H4 (cell line): ENCODE data around the gene SLC16A14. TPM values are rescaled to one million over a fixed set of nuclear protein-coding genes. Genes with fewer than 3 reads are reported as not detected.
"Not testable (repeated sequence)": the region's sequence is repeated elsewhere in the genome, so short reads cannot be mapped to it uniquely, and the experiment has no call there.

Source experiments
- DNase-seq: peaks from one replicate; pipeline ENCODE4 v3.0.0-alpha.2; 2015; ENCODE audit warnings: low spot score
- total RNA-seq: library from RNA; depleted of rRNA; stranded (reverse); fragments of >200 nt; shearing (Covaris generic); gene quantifications from 2 replicates; pipeline ENCODE4 v1.2.3, GENCODE V29; 2014; rRNA removed

SLC16A14 gene, protein sequence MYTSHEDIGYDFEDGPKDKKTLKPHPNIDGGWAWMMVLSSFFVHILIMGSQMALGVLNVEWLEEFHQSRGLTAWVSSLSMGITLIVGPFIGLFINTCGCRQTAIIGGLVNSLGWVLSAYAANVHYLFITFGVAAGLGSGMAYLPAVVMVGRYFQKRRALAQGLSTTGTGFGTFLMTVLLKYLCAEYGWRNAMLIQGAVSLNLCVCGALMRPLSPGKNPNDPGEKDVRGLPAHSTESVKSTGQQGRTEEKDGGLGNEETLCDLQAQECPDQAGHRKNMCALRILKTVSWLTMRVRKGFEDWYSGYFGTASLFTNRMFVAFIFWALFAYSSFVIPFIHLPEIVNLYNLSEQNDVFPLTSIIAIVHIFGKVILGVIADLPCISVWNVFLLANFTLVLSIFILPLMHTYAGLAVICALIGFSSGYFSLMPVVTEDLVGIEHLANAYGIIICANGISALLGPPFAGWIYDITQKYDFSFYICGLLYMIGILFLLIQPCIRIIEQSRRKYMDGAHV
- total RNA-seq = 0.82 and 2.5 TPM in 2 replicates

DNA sequence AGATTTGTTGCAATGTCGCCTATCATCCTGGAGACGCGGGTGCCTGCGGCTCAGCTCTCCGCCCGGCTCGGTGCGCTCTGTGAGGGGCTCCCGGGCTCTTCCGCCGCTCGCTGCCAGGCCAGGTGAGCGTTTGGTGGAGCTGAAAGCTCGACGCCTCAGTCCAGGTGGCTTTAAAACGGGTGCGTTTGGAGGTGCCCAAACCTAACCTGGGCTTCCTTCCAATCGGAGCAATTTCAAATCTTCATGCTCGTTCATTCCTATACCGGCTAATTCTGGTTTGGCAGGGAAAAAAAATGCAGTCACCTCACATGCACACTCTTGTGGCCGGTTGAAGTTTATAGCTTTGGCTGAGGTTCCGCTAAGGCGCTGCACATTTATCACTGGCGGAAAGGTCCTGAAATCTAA, at the start of gene SLC16A14:
SLC16A14 (minus strand) TSS at position 274 of the 405 bp plus-strand sequence. CDS start 9,572 bp downstream, outside the sequence.
- DNase-seq = peak; percentile 25

DNA sequence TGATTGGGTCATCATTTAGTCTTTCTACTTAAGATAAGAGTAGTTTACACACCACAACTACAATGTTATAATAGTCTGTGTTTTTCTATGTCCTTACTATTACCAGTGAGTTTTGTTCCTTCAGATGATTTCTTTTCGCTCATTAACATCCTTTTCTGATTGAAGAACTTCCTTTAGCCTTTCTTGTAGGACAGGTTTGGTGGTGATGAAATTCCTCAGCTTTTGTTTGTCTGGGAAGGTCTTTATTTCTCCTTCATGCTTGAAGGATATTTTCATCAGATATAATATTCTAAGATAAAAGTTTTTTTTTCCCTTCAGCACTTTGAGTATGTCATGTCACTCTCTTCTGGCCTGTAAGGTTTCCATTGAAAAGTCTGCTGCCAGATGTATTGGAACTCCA, 38.0 kb upstream of the SLC16A14 start:
- DNase-seq = no peak

DNA sequence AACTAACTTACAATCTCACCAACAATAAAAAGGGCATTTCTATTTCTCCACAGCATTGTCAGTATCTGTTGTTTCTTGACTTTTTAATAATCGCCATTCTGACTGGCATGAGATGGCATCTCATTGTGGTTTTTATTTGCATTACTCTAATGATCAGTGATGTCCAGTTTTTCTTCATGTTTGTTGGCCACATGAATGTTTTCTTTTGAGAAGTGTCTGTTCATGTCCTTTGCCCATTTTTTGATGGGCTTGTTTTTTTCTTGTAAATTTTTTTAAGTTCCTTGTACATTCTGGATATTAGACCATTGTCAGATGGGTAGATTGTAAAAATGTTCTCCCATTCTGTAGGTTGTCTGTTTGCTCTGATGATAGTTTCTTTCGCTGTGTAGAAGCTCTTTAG, 33.2 kb upstream of the SLC16A14 start:
- not testable (repeated sequence) for DNase-seq

DNA sequence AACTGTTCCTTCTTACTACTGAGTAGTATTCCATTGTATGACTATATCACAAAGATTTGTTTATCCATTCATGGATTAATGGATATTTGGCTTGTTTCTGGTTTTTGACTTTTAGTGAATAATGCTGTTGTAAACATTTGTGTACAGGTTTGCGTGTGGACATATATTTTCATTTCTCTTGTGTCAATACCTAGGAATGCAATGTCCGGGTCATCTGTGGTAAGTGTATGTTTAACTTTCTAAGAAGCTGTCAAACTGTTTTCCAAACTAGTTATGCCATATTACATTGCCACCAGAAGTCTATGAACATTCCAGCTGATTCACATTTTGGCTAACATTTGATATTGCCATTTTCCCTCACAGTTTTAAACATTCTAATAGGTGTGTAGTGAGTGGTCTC, 29.1 kb upstream of the SLC16A14 start:
- DNase-seq = no peak

DNA sequence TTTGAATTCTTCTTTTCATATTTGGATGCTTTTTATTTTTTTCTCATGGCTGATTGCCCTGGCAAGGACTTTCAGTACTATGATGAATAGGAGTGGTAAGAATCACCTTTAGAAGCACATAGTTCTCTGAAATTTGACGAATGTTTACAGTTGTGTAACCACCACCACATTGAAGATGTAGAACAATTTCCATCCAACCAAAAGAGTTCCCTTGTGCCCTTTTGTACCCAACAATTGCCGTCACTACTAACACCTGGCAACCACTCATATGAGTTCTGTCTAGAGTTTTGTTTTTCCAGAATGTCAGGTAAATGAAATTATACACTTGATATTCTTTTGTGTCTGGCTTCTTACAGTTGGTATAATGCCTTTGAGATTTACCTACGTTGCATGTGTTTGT, 28.7 kb upstream of the SLC16A14 start:
- no peak for DNase-seq

DNA sequence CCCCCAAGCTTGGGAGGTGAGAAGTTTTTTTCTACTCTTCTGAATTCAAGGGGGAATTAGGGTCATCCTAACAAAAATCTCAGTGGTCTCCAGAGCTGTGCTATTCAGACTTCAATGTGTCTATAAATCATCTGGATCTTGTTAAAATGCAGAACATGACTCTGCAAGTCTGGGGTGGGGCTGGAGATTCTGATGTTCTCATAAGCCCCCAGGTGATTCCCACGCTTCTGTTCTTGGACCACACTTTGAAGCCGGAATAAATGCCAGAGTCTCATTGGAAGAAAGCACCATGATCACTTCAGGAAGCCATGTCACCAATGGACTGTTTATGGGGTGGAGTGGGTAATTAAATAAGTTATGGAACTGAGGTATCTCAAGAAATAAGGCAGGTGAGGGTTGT, 22.2 kb upstream of the SLC16A14 start:
- no peak for DNase-seq

DNA sequence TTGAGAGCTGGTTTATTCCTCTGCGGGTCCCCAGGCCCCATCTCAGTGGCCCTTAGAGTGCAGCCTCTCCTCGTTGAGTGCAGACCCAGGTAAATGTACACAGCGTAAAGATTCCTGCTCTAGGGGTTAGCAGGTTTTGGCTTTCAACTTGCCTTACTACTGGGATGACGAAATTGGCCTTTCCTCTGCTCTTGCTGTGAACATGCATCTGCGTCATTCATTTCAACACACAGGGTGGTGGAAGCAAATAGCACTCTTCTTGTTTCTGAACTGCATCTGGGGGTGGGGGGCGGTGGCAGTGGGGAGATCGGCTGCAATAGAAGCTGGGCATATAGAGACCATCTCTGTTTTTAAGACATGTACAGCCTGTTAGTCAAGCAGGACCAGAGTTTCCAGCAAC, 16.5 kb upstream of the SLC16A14 start:
- no peak for DNase-seq

DNA sequence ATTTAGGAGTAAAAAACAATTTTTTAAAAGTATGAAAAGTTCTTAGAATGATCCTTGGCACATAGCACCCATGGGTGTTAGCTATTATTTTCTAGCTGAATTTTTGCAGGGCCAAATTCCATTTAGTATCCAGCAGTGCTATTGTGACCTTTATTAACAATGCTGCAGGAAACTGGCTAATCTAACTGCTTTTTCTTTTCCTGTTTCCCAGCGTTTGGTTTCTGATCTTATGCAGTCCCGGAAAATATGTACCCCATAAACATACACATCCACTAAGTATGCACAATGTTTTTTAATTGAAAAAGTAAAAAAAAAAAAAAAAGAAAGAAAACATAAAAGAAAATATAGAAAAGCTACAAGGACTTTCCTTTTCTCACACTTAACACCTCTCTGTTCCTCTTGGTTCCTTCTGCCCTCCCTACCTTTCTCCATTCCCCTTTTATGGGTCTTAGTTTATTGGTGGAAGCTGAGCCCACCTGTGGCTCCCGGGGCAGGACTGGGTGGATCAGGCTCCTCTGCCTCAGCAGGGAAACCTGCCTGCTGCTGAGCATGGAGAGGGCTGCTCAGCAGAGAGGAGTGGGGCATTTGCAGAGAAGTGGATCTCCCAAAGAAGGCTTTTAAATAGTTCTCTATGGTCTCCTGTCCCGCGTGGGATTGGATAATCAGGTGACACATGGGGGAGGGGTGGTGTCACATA, 9.3 kb upstream of the SLC16A14 start:
- DNase-seq = no peak

DNA sequence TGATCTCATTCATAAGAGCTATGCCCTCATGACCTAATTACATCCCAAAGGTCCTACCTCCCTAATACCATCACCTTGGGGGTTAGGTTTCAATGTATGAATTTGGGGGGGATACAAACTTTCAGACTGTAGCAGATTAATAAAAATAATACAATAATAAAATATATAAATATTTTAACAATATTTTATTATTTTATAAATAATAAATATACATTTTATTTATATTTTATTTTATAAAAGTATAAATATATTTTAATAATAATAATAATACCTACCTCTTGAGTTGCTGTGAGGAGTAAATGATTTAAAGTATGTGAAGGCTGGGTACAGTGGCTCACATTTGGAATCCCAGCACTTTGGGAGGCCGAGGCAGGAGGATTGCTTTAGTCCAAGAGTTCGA, 8.1 kb upstream of the SLC16A14 start:
- no peak for DNase-seq

DNA sequence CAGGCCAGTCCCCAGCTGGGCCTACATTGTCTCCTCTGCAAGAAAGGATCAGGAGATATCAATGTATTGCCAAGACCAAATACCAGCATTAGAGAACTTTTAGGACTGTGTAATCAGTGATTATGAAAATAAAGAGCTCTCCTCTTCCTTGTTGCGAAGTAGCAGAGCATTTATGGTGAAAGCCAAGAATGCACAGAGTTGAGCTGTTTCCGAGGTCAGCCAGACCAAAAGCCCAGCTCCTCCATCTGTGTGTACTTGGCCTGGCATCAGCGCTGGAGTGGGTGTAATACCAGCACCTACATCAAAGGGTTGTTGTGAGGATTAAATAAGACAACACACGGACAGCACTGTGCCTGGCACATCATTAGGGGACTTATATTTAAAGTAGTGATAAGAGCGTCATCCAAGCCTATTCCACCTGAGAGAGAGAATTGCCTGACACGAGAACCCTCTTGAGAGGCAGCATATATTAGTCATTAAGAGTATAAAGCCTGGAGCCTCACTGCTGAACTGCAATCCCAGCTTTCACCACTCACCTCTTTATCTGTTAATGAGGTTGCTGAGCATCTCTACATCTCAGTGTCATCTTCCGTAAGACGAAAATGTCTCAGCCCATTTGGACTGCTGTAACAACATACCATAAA, 7.4 kb upstream of the SLC16A14 start:
- DNase-seq = no peak

DNA sequence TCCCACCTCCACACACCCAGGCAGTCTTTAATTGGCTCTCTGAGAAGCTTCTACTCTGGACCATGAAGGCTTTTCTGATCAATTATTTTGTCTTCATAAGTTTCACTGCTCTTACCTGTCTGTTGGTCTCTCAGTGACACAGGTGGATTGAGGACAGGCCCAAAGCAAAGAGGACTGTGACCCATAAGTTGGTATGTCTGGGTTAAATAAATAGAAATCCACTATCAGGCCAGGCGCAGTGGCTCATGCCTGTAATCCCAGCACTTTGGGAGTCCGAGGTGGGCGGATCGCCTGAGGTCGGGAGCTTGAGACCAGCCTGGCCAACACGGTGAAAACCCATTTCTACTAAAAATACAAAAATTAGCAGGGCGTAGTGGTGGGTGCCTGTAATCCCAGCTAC, 2.7 kb upstream of the SLC16A14 start:
- no peak for DNase-seq

DNA sequence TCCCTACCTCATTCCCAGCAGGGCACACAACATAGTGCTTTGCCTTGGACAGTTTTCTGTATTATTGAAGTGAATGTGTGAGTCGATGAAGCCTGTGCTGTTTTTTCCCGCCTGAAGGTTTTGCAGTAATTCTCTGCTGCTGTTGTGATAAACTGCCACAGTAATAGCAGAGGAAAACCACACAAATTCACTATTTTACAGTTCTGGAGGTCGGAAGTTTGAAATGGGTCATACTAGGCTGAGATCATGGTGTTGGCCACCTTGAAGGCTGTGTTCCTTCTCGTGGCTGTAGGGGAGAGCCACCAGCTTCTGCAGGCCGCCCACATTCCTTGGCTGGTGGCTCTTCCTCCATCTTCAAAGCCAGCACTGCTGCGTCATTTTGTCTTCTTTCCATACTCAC, 678 bp upstream of the SLC16A14 start:
- no peak for DNase-seq

DNA sequence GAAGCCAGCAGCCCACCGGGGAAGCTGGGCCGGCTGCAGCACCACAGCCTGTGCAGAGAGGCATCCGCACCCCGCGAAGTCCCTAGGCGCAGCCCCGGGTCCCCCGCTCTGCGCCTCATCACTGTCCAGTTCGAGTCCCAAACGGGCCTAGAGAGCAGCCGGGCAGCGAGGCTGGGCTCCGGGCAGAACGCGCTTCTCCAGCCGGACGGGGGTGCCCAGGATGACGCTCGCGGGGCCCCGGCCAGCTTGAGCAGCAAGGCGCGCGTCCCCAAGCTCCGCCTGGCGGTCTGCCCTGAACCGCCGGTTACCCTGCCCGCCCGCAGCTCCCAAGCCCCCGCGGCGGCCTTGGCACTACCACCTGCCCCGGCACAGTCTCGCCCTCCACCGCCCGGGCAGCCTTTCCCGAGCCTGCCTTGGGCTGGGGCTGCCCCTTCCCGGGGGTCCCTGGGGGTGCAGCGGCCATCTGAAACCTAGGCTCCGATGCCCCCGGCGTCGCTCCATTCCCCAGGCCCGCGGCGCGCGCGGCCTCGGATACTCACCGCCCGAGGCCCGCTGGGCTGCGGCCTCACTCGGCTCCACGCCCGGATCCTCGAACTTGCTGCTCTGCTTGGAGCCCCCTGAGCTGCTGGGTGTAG, 591 bp downstream of the SLC16A14 start:
- no peak for DNase-seq

DNA sequence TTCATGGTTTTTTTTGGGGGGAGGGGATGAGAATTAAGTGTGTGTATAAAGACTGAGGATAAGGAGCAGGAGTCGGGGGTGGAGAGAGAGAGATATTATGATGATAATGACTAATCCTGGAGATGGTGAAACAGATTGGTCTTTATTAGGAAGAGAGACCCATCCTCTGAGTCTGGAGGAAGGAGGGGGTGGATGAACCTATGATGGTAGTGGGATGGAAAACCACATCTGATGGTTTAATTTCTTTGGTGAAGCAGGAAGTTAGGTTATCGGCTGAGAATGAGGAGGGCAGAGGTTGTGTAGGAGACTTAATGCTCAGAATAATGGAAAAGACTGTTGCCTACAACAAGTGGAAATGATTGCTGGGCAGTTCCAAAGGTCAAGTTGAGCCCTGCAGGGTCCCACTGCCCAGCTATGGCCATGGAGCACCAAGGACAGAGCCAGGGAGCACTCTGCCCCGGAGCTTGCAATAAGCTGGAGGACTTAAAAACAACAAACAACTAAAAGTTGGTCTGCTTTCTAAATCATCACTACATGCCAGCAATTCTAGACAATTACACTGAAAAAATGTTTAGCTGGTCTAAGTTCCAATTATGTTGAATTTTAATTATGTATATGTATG, 7.9 kb downstream of the SLC16A14 start:
- DNase-seq = no peak

DNA sequence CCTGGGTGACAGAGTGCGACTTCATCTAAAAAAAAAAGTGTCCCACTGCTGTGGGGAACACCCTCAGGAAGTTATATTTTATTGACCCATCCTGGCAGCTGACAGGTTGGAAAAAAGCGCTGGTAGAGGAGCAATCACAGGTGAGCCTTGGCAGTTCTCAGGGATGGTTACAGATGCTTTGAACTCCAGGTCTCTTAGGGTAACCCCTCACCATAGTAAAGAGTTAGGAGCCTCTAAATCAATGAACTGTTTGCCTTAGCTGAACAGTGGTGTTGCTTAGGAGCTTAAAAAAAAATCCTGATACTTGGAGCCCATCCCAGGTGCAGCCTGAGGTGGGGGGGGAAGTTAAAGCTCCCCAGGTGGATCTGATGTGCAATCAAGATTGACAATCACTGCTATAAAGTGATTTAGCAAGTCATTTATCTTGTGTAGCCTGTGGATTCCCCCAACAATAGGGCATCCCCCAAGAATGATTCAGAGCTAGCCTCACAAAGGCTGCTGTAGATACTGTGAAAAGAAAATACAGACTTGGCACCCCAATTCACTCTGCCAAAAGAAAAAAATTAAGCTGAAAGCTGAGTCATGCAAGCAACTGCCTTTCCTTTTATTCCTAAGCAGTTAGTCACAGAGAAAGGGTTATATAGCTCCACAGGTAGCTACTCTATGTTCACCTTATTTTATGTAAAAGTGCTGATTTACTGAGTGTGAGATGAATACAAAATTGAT, 14.8 kb downstream of the SLC16A14 start:
- peak; percentile 14 for DNase-seq

DNA sequence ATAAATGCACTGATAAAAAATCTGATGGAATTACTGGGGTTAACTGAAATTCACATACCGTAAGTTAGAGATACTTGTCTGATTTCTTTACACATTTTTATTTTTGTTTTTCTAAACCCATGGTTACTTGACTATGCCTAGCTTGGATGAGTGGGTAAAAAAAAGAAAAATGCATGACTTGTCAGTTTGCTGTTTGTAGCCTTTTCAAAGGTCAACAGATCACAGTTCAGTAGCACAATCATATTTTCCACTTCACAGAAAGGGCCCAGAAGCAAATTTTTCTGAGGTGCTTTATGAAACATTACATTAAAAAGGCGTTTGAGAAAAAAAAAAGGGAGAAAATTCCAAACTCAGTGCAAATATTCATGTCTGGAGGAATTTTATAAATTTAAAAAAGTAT, 16.4 kb downstream of the SLC16A14 start:
- no peak for DNase-seq

DNA sequence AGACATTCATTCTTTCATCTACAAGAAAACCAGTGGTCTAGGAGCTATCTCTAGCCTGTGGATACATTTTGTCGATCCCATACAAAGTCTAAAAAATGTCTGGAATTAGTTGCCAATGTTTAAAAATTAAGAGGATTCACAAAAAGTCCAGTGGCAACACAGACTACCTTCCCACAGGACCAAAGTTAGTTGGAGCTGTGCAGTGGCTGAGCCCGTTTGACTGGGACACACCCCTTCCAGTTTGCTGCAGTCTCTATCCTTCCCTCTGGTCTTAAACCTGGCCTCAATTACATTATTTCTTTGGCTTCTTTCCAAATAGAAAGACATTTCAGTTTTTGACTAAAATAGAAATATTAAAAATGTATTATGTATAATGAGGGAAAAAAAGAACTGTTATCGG, 18.6 kb downstream of the SLC16A14 start:
- no peak for DNase-seq

DNA sequence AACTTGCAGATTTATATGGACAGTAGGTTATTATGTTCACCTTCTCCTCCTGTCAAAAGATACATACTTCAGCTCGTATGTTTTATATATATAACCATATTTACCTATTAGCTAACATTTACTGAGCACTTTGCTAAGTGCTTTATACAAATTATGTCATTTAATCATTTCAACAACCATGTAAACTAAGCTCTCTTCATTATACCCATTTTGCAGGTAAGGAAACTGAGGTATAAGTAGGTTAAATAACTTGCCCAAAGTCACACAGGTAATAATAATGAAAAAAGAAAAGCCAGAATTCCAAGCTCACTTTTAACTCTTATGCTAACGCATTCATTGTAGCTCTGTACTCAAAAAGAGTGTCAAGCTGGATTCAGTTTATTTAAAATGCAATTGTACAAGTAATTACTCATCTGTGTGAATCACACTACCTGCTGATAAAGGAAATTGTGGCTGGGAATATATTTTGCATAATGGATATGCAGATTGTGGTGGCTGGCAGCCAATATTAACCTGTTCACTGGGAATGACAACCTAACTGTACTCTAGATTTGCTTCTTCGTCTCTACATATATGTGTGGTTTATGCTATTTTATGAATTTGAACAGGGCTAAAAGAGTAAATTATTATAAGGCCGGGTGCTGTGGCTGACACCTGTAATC, 20.6 kb downstream of the SLC16A14 start:
- DNase-seq = no peak

DNA sequence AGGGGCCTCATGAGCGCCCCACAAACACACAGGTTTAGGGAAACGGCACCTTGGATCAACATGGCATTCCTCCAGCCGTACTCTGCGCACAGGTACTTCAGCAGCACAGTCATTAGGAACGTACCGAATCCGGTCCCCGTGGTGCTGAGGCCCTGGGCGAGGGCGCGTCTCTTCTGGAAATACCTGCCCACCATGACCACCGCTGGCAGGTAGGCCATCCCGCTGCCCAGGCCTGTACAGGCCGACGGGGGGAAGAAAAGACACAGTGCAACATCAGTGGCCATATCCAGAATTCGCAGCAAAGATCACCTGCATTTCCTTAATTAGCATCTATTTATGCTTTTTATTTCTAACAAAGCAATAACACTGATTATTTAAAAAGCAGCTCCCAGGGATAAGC, 22.2 kb downstream of the SLC16A14 start:
- DNase-seq = no peak

DNA sequence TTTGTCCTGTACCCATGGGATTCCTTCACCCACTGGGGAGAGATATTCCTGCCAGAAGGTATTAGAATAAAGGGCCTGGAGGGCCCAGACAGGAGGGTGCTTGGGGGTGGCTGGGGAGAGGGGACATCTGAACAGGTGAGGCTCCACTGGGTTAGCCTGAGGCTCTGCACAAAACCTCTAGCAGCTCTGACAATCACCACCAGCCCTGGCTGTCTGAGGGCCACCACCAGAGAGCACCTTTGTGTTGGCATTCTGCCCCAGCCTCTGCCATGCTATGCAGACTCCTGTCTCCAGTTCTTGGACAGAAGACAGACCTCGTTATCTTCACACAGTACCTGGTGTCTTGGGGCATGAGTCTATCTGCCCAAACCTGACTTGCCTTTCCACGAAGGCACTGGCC, 25.3 kb downstream of the SLC16A14 start:
- DNase-seq = no peak
